GM21367 (cell line): ENCODE results near the gene ZNF17.
A peak's percentile ranks its signal among the peaks of the same experiment; 100 is the strongest.
"Not testable (repeated sequence)": the region's sequence is repeated elsewhere in the genome, so short reads cannot be mapped to it uniquely, and the experiment has no call there.

Experiments
- ATAC-seq: cut with Tn5 transposase; IDR thresholded peaks from one replicate; pipeline ENCODE4 v1.9.1; 2021; ENCODE audit not compliant: unreplicated experiment

The ZNF17 gene

GRCh38 chr19:57410877-57411671, at the start of gene ZNF17:
Gene ZNF17 (plus strand): TSS chr19:57411161. CDS start chr19:57413616, 2,455 bp downstream.
- peak; percentile 95 for ATAC-seq

- ATAC-seq = no peak
These were observed 48.5 kb upstream of the ZNF17 start for GRCh38 chr19:57362419-57362818.

- peak; percentile 91 for ATAC-seq
These were observed 47.8 kb upstream of the ZNF17 start, which contains the start of the genes TRAPPC2B and ZNF547 for GRCh38 chr19:57362997-57363687. Gene TRAPPC2B (plus strand): TSS chr19:57363551. CDS start chr19:57364834, 1,283 bp downstream. Gene ZNF547 (plus strand): TSS chr19:57363551. CDS start chr19:57368556, 5,005 bp downstream.

GRCh38 chr19:57363688-57364181, 47.2 kb upstream of the ZNF17 start:
- no peak for ATAC-seq

GRCh38 chr19:57366776-57367175, 44.2 kb upstream of the ZNF17 start:
- ATAC-seq = no peak

GRCh38 chr19:57374179-57374578, 36.8 kb upstream of the ZNF17 start:
- no peak for ATAC-seq

- not testable (repeated sequence) for ATAC-seq
These were observed 36.3 kb upstream of the ZNF17 start for GRCh38 chr19:57374647-57375046.

DNA sequence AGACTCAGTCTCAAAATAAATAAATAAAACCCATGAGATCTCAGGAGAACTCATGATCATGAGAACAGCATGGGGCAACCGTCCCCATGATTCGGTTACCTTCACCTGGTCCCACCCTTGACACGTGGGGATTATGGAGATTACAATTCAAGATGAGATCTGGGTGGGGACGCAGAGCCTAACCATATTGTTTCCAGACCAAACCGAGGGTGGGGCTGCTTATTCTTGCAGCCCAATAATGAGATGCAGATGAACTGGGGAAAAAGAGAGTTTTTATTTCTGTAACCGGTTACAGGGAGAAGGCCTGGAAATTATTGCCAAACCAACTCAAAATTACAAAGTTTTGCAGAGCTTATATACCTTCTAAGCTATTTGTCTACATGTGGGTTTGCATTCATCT, 34.8 kb upstream of the ZNF17 start:
- ATAC-seq = no peak

GRCh38 chr19:57377498-57378146, 33.3 kb upstream of the ZNF17 start:
- ATAC-seq = no peak

DNA sequence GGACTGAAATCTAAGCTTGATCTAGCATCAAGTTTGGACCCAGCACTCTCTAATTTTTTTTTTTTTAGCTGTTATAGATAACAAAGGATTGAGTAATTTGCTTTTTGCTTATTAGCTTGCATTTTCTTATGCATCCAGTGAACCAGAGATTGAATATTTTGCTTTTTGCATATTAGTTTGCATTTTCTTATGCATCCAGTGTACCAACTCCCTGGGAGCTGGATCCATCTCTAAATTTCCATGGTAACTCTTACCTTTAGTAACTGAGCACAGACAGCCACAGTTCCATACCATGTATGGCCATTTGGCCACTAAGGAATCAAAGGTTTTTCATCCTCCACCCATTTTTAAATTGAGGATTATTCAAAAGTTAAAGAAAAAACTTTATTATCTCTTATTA, 30.0 kb upstream of the ZNF17 start:
- ATAC-seq = no peak

- ATAC-seq = no peak
These were observed 28.0 kb upstream of the ZNF17 start for GRCh38 chr19:57382806-57383488.

- ATAC-seq = no peak
These were observed 21.7 kb upstream of the ZNF17 start for GRCh38 chr19:57389194-57389729.

DNA sequence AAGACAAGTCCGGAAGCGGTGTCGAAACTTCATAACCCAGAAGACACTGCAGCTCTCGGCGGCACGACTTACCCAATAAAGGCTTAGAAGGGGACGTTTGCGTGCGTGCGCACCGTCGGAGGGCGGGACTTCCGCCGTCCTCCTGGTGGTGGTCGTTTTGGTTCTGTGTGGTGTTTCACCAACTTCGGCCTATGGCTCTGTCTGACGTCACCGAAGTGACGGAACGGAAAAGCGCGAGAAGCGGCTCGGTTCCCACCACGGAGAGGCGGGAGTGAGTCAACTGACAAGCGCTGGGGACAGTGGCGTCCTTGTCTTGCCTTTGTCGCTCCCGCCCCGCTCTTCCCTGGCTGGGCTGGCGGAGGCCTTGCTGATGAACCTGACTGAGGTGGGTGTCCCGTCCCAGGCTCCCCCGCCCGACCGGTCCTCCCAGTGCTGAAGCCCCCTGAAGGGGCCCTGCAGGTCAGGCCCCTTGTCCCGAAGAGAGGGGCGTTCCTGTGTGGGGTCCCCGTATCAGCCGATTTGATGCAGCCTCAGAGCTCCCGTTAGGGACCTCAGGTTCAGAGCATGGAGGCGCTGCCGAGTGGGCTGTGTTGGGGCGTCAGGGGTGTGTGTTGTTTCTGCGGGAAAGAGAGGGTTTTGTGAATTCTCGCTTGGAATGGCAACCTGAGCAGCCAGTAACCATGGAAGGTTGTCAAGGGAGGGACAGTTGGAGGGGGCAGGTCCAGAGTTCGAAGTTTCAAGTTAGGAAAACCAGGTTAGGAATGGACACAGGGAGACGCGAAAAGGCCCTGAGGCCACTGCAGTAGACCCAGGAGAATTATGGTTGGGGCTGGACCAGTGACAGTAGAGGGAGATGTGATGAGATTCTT, 21.0 kb upstream of the ZNF17 start, which contains the start of gene ZNF548:
Gene ZNF548 (plus strand): TSS at position 125 of the 869 bp plus-strand sequence. CDS start 246 bp downstream, at position 371.
- peak; percentile 95 for ATAC-seq

- ATAC-seq = no peak
These were observed 15.3 kb upstream of the ZNF17 start for GRCh38 chr19:57395710-57396109.

GRCh38 chr19:57398868-57399267, 12.1 kb upstream of the ZNF17 start:
- no peak for ATAC-seq

GRCh38 chr19:57403737-57404563, 7.0 kb upstream of the ZNF17 start:
- ATAC-seq = no peak

DNA sequence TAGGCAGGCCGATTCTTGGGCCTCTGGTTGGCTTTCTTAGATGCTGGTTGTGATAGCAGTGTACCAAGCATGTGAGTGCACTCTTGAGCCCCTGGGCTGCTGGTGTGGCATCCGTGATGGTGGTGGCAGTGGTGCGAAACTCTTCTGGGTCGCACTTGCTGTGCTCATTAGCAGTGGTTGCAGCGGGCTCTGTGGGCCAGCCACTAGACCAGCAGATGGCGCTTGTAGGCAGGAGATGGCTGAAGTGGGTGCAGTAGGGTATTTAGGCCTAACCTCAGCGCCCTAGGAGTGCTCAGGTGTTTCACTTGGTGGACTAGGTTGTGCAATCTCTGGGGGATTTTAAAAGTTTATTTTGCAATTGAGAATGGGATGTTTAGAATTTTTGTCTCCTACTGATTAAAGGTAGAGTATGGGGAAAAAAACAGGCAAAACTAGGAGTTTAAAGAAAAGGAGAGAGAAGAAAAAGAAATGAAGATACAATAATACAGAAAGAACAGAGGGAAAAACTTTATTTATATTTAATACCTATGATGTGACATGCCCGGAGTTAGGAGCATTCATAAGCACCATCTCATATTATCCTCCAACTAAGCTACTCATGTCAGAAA, 4.3 kb upstream of the ZNF17 start:
- no peak for ATAC-seq

DNA sequence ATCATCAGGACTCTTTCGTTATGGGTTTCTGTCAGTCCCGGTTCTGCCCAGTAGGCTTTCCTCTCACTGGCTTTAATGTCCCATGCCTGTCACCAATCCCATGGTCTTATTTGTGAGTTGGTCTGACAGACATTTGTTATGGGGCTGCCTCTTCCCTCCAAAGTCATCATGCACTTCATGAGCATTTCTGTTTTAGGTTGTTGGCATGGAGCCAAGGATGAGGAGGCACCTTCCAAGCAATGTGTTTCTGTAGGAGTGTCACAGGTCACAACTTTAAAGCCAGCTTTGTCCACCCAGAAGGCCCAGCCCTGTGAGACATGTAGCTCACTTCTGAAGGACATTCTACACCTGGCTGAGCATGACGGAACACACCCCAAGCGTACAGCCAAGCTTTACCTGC, 8.5 kb downstream of the ZNF17 start:
- ATAC-seq = no peak
